ENCODE data around the gene CAB39L. TPM values are rescaled to one million over a fixed set of nuclear protein-coding genes. Genes with fewer than 3 reads are reported as not detected.

Gene CAB39L
- total and polyA plus RNA-seq, 11 donors: 5.9 to 27.4 (median 16.2) TPM

DNA sequence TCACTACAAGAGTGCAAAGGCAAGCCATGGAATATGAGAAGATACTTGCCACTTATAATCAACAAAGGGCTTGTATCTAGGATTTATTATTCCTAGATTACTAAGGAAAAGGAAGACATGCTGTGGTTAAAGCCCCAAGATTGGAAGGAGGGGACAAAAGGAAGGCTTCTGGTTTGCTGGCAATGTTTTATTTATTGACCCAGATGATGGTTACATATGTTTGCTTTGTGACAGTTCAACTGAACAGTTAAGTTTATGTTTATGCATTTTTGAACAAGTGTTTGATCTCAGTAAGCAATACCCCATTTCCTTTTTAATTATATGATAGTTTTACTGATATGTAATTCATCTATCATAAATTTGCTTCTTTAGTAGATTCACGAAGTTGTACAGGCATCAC lies 155.9 kb downstream of the CAB39L start:
- ATAC-seq (no peak), DNase-seq (no peak)
- H3K9me3 ChIP-seq: no peaks in the 10 kb centered on the region
- no peak for TF ChIP-seq POLR2A (IDR thresholded peaks at IDR 0.05)
- TF ChIP-seq, protein P1, sequence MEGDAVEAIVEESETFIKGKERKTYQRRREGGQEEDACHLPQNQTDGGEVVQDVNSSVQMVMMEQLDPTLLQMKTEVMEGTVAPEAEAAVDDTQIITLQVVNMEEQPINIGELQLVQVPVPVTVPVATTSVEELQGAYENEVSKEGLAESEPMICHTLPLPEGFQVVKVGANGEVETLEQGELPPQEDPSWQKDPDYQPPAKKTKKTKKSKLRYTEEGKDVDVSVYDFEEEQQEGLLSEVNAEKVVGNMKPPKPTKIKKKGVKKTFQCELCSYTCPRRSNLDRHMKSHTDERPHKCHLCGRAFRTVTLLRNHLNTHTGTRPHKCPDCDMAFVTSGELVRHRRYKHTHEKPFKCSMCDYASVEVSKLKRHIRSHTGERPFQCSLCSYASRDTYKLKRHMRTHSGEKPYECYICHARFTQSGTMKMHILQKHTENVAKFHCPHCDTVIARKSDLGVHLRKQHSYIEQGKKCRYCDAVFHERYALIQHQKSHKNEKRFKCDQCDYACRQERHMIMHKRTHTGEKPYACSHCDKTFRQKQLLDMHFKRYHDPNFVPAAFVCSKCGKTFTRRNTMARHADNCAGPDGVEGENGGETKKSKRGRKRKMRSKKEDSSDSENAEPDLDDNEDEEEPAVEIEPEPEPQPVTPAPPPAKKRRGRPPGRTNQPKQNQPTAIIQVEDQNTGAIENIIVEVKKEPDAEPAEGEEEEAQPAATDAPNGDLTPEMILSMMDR (IDR thresholded peaks at IDR 0.05): no peak
- peaks cover 0 to 39% (median 8%) of the 10 kb centered on the region in 9 donors for H3K36me3 ChIP-seq
- no peak overlapping the region for H3K27ac ChIP-seq
- intact Hi-C loops (cut with DNase I): loop anchor here in 1 of 10 donors (10.0 kb wide), 2 partner anchors 173 to 693 kb away; no protein-coding TSS in a partner anchor
- peaks cover 0 to 7% (median 3%) of the 10 kb centered on the region in 12 donors for H3K4me1 ChIP-seq
- WGBS, 4 donors: 89 to 96% (median 92%) methylated on average over 1 of the region's 1 CpG
- no peaks in the 10 kb centered on the region for H3K27me3 ChIP-seq
- H3K4me3 ChIP-seq: no peak overlapping the region

DNA sequence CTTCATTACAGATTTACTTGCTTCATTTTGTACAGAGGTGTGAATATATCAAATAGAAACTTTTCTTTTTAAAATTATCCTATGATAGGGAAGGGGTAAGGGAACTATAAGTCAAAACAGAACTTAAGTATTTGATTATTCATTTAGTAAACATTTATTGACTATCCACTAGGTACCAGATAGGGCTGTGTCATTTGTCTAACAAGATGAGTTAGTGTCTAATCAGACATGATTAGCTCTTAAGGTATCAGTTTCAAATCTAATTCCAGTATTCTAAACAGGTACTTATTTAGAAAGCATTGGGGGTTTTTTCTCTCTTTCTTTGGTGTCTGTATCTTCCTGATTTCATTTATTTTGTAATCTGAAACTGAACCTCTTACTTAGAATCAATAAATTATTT lies 164.0 kb downstream of the CAB39L start:
- H3K4me3 ChIP-seq: no peak overlapping the region
- TF ChIP-seq, protein P1 (IDR thresholded peaks at IDR 0.05): no peak
- no peak for TF ChIP-seq POLR2A (IDR thresholded peaks at IDR 0.05)
- H3K27ac ChIP-seq: no peak overlapping the region
- DNase-seq: no peak
- intact Hi-C loops (cut with DNase I): loop anchor here in 4 of 10 donors (5.0 to 10.0 kb wide), 6 partner anchors 165 to 685 kb away; no protein-coding TSS in a partner anchor
- H3K9me3 ChIP-seq: no peaks in the 10 kb centered on the region
- H3K4me1 ChIP-seq: no peaks in the 10 kb centered on the region
- peaks cover 0 to 44% (median 13%) of the 10 kb centered on the region in 9 donors for H3K36me3 ChIP-seq
- ATAC-seq: no peak
- no peaks in the 10 kb centered on the region for H3K27me3 ChIP-seq

DNA sequence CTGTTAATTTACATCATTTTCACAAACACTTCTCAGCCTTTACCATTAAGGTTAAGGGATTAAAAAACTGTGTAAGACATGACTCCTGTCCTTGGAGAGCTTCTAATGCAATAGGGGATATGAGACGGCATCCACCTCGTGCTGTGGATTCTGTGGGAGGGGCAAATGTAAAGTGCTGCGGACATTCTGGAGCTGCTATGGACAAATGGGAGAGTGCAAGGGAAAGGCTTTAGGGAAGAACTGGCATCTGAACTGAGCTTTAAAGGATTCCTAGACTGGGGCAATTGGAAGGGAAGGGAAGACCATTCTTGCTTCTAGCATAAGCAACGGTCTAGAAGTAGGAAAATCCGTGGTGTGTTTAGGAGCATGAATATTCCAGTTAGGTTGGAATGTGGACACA lies 164.8 kb downstream of the CAB39L start:
- Histone ChIP-seq H3K9me3 (no peaks in the 10 kb centered on the region), H3K27me3 (no peaks in the 10 kb centered on the region), H3K4me3 (no peak overlapping the region), H3K27ac (no peak overlapping the region), H3K36me3 (peaks cover 0 to 44% (median 13%) of the 10 kb centered on the region in 9 donors), H3K4me1 (no peaks in the 10 kb centered on the region)
- intact Hi-C loops (cut with DNase I): loop anchor here in 2 of 10 donors (5.0 to 10.0 kb wide), 2 partner anchors 177 to 684 kb away; no protein-coding TSS in a partner anchor
- TF ChIP-seq, protein P1 (IDR thresholded peaks at IDR 0.05): no peak
- no peak for TF ChIP-seq POLR2A (IDR thresholded peaks at IDR 0.05)
- no peak for ATAC-seq
- no peak for DNase-seq
- 74 to 80% (median 76%) methylated on average over 5 of the region's 5 CpGs for WGBS, 4 donors

DNA sequence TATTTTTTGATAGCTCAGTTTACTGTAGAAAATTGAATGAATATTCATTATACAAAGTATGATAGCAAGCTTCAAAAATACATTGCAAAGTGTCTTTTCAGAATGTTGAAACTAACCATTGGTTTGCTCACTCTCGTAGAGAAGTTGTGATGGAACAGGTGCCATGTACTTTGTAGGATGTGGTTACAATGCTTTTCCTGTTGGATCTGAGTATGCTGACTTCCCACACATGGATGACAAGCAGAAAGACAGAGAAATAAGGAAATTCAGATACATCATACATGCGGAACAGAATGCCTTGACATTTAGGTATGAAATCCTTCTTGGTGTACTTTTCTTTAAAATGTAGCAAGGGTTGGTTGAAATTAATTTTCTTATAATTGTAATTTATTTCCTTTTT lies 165.7 kb downstream of the CAB39L start:
- Histone ChIP-seq H3K9me3 (no peaks in the 10 kb centered on the region), H3K27ac (no peak overlapping the region), H3K27me3 (no peaks in the 10 kb centered on the region), H3K36me3 (peaks cover 0 to 44% (median 13%) of the 10 kb centered on the region in 9 donors), H3K4me3 (no peak overlapping the region), H3K4me1 (no peaks in the 10 kb centered on the region)
- no peak for DNase-seq
- 86 to 92% (median 90%) methylated on average over 2 of the region's 2 CpGs for WGBS, 4 donors
- intact Hi-C loops (cut with DNase I): loop anchor here in 2 of 10 donors (5.0 to 10.0 kb wide), 2 partner anchors 176 to 683 kb away; no protein-coding TSS in a partner anchor
- TF ChIP-seq, protein P1 (IDR thresholded peaks at IDR 0.05): no peak
- TF ChIP-seq POLR2A (IDR thresholded peaks at IDR 0.05): no peak
- no peak for ATAC-seq
